GM18520 (cell line): Measurements from ENCODE around the gene APOC3.

Experiments used
- ATAC-seq: cut with Tn5 transposase; IDR thresholded peaks from one replicate; pipeline ENCODE4 v1.9.1; 2021; ENCODE audit not compliant: unreplicated experiment

The APOC3 gene

GRCh38 chr11:116869610-116870009 lies 39.9 kb downstream of the APOC3 start:
- no peak for ATAC-seq

DNA sequence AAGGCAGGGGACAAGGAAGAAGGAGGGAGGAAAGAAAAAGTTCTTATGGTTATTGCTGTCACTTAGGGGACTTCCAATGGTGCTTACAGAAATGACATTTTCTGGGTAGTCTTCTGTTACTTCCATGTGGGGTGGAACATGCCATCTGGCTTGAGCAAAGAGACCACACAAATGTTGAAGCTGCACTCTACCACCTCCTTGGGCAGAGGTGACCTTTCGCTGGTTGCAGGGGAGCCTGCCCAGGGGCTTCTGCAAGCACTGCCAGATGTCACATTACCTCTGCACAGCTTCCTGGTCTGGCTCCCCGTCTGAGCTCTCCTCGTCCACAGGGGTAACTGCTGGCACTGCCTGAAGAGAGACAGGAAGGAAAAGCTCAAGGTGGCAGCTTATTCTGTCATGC lies 40.3 kb downstream of the APOC3 start:
- no peak for ATAC-seq

- ATAC-seq = no peak
Observed at GRCh38 chr11:116871248-116871647, 41.5 kb downstream of the APOC3 start.

GRCh38 chr11:116873381-116873780 lies 43.7 kb downstream of the APOC3 start:
- no peak for ATAC-seq

GRCh38 chr11:116874251-116874650 lies 44.5 kb downstream of the APOC3 start:
- no peak for ATAC-seq

DNA sequence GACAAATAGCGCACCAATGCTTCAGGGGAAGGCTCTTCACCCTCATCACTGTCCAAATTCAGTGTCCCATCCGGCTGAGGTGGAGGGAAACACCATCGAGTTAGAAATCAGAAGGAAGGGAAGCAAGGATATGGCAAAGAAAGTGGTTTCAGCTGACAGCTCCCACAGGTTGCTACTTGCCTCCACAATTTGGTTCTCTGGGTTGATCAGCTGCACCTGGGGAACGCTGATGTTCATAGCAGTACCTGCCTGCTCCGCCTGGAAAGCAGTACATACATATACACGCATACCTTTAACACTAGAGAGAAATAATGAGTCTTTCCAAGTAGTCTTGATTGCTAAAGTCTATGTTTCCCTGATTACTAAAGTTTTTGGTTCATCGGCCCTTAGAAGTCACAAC lies 45.5 kb downstream of the APOC3 start:
- no peak for ATAC-seq

DNA sequence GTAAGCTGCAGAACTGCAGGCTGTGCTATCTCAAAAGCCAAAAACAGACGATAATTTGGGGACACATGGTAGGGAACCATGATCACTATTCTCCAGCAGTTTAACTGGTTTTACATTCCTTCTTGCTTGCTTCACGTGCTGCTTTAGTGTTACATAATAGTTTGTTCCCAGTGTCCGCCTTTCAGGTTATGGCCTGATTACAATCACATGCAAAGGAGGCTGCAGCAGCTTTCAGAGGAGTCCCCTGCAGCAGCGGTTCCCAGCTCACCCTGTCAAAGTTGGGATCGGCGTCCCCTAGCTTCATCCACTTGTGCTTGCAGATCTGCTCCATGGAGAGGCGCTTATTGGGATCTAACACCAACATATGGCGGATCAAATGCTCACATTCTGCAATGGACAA lies 46.9 kb downstream of the APOC3 start:
- ATAC-seq = no peak

DNA sequence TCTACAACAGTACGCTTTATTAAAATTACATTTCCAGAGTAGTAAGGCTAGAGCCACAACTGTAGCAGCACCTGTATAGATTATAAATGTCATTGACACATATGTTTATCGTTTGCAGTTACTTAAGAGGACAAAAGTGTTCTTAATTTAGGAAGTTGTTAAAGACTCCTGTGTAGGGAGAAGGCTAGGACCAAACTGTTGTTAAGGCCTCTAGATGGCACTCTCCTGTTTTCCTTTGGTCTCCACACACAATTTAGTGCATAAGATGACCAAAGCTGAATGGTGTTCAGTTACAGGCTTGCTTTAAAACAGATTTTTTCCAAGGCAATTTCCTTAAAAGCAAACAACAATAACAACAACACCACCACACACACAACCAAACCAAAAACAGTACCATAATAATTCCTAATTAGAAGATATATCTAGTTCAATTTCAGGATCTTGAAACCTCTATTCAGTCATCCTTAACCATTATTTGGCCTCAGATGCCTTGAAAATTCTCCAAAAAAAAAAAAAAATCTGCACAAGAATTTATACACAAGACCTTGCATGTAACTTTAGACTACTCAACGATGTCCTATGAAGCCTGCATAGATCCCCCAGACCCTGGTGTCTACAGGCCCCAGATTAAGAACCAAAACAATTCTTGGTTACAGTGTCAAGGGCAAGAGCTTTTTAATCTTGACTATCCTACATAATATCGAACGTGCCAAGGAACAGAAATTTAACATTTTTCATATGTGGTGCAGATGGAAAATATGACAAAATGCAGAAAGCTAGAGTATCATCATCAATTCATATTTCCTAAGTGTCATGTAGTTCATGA lies 50.3 kb downstream of the APOC3 start:
- no peak for ATAC-seq

GRCh38 chr11:116881143-116881542 lies 51.4 kb downstream of the APOC3 start:
- ATAC-seq = no peak

DNA sequence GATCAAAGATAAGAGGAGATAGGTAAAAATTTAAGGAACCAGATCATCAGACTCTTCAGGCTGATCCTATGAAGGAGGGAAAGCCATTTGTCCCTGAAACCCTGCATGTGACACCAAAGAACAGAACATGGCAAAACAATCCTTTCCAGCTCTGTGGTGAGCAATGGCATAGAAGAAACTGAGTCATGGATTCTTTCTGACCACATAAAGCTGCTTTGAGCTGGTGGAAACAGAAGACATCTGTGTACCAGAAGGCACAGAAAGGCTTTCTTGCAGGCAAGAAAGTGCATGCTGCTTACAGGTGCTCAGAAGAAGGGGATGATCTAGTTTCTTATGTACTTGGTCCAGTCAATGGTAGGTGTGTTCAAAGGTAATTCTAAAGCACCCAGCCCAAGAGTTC lies 52.7 kb downstream of the APOC3 start:
- no peak for ATAC-seq
